HL-60 (cell line): Measurements from ENCODE around the gene NTRK2.
"Not testable (repeated sequence)": the region's sequence is repeated elsewhere in the genome, so short reads cannot be mapped to it uniquely, and the experiment has no call there.

Source experiments
- DNase-seq, 2 experiments: peaks; one replicate each; pipeline ENCODE4 v3.0.0-alpha.2; 2010 to 2020; ENCODE audit warnings: low read depth in 1 of 2, low spot score in 1 of 2
- H3K27ac ChIP-seq: fragments of 250-450 bp; sonication (Bioruptor Pico); replicated peaks from 2 replicates; pipeline ENCODE4 v1.5.1; 2020; ENCODE audit warnings: mild to moderate bottlenecking, moderate library complexity
- H3K27me3 ChIP-seq: fragments of 250-450 bp; sonication (Bioruptor Pico); 2 replicates; pipeline ENCODE4 v1.5.1; 2021; ENCODE audit warnings: mild to moderate bottlenecking, moderate library complexity; ENCODE audit not compliant: insufficient read depth, poor library complexity, severe bottlenecking
- H3K4me3 ChIP-seq: replicated peaks from 2 replicates; pipeline ENCODE4 v1.5.1; 2011; ENCODE audit warnings: mild to moderate bottlenecking, control low read depth, low read length; ENCODE audit not compliant: insufficient read depth
- CTCF ChIP-seq: IDR thresholded peaks from one replicate; pipeline ENCODE4 v1.5.1; 2011; ENCODE audit warnings: low read length, control low read depth, inconsistent platforms; ENCODE audit not compliant: insufficient read depth
- GABPA ChIP-seq: IDR thresholded peaks from 2 replicates; pipeline ENCODE4 v1.6.1; 2012; ENCODE audit warnings: low read depth
- POLR2AphosphoS5 ChIP-seq: IDR thresholded peaks from 2 replicates; pipeline ENCODE4 v1.6.1; 2012; ENCODE audit warnings: low read depth
- SPI1 ChIP-seq: IDR thresholded peaks from 2 replicates; pipeline ENCODE4 v1.6.1; 2012; ENCODE audit warnings: low read depth, mild to moderate bottlenecking, borderline replicate concordance
- TF ChIP-seq, protein P1 (sequence below): IDR thresholded peaks from 2 replicates; pipeline ENCODE4 v1.6.1; 2012; ENCODE audit warnings: low read depth; ENCODE audit not compliant: insufficient replicate concordance

The NTRK2 gene

GRCh38 chr9:85067792-85068191 lies 398.3 kb downstream of the NTRK2 start:
- no peak for TF ChIP-seq CTCF
- no peak for TF ChIP-seq POLR2AphosphoS5
- TF ChIP-seq, protein P1, sequence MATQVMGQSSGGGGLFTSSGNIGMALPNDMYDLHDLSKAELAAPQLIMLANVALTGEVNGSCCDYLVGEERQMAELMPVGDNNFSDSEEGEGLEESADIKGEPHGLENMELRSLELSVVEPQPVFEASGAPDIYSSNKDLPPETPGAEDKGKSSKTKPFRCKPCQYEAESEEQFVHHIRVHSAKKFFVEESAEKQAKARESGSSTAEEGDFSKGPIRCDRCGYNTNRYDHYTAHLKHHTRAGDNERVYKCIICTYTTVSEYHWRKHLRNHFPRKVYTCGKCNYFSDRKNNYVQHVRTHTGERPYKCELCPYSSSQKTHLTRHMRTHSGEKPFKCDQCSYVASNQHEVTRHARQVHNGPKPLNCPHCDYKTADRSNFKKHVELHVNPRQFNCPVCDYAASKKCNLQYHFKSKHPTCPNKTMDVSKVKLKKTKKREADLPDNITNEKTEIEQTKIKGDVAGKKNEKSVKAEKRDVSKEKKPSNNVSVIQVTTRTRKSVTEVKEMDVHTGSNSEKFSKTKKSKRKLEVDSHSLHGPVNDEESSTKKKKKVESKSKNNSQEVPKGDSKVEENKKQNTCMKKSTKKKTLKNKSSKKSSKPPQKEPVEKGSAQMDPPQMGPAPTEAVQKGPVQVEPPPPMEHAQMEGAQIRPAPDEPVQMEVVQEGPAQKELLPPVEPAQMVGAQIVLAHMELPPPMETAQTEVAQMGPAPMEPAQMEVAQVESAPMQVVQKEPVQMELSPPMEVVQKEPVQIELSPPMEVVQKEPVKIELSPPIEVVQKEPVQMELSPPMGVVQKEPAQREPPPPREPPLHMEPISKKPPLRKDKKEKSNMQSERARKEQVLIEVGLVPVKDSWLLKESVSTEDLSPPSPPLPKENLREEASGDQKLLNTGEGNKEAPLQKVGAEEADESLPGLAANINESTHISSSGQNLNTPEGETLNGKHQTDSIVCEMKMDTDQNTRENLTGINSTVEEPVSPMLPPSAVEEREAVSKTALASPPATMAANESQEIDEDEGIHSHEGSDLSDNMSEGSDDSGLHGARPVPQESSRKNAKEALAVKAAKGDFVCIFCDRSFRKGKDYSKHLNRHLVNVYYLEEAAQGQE, result no peak
- no peak for TF ChIP-seq SPI1
- TF ChIP-seq GABPA, result no peak
- H3K27ac ChIP-seq, result no peak overlapping the region

DNA sequence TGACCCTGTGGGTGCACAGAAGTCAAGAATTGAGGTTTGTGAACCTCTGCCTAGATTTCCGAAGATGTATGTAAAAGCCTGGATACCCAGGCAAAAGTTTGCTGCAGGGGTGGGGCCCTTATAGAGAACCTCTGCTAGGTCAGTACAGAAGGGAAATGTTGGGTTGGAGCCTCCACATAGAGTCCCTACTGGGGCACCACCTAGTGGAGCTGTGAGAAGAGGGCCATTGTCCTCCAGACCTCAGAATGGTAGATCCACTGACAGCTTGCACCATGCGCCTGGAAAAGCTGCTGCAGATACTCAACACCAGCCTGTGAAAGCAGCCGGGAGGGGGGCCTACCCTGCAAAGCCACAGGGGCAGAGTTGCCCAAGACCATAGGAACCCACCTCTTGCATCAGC lies 399.9 kb downstream of the NTRK2 start:
- H3K27ac ChIP-seq, DNase-seq, H3K4me3 ChIP-seq, H3K27me3 ChIP-seq: not testable (repeated sequence)

More at GRCh38 chr9:85067792-85068191, 398.3 kb downstream of the NTRK2 start:
- H3K27me3 ChIP-seq, result no peaks in the 10 kb centered on the region
- no peak for DNase-seq
- H3K4me3 ChIP-seq, result no peak overlapping the region
